GM12878 (cell line): ENCODE measurements around the gene RALGPS1. TPM values are rescaled to one million over a fixed set of nuclear protein-coding genes. Genes with fewer than 3 reads are reported as not detected.

ENCODE experiments used
- ASH2L ChIP-seq: fragments of 300-600, 200-600 bp; sonication (generic); IDR thresholded peaks from 2 replicates; pipeline ENCODE4 v1.6.1; 2017; ENCODE audit warnings: low read depth, mild to moderate bottlenecking, borderline replicate concordance
- EGR1 ChIP-seq, 2 experiments: IDR thresholded peaks; 1 replicate in 1 of 2; 2 replicates in 1 of 2; pipeline ENCODE4 v1.6.1; 2011 to 2012; ENCODE audit warnings: low read depth in 2 of 2, low read length in 2 of 2, borderline replicate concordance in 1 of 2, mild to moderate bottlenecking in 1 of 2, moderate library complexity in 1 of 2
- ETV6 ChIP-seq, 2 experiments: fragments of 450-650 bp in 1 of 2; IDR thresholded peaks in 1 of 2; conservative IDR thresholded peaks in 1 of 2; 2 replicates each; pipeline ENCODE4 v1.6.1; 2014; ENCODE audit warnings: antibody characterized with exemption in 1 of 2, borderline replicate concordance in 1 of 2, low read depth in 1 of 2, mild to moderate bottlenecking in 1 of 2, moderate library complexity in 1 of 2
- IKZF1 ChIP-seq: fragments of 450-650 bp; conservative IDR thresholded peaks from 2 replicates; pipeline ENCODE4 v1.6.1; 2017; ENCODE audit warnings: antibody characterized with exemption, mild to moderate bottlenecking
- IKZF2 ChIP-seq, 2 experiments: fragments of 450-650 bp; IDR thresholded peaks; 2 replicates each; pipeline ENCODE4 v1.6.1; 2017; ENCODE audit warnings: mild to moderate bottlenecking in 2 of 2, moderate library complexity in 2 of 2
- IRF4 ChIP-seq: IDR thresholded peaks from 2 replicates; pipeline ENCODE4 v1.6.1; 2011; ENCODE audit warnings: low read depth, low read length
- MEF2A ChIP-seq: IDR thresholded peaks from 2 replicates; pipeline ENCODE4 v1.6.1; 2011; ENCODE audit warnings: low read depth, mild to moderate bottlenecking, low read length, moderate library complexity; ENCODE audit not compliant: insufficient read depth
- PAX5 ChIP-seq: IDR thresholded peaks from 2 replicates; pipeline ENCODE4 v1.6.1; 2011; ENCODE audit warnings: low read depth, low read length, borderline replicate concordance
- PAX8 ChIP-seq: fragments of 450-650 bp; IDR thresholded peaks from 2 replicates; pipeline ENCODE4 v1.6.1; 2017; ENCODE audit warnings: mild to moderate bottlenecking, moderate library complexity
- POLR2AphosphoS2 ChIP-seq: IDR thresholded peaks from 2 replicates; pipeline ENCODE4 v1.6.1; 2011; ENCODE audit warnings: low read depth, mild to moderate bottlenecking, low read length, improper control_type of control experiment, moderate library complexity
- RB1 ChIP-seq: fragments of 450-650 bp; formaldehyde crosslinking; IDR thresholded peaks from 2 replicates; pipeline ENCODE4 v1.6.1; 2017; ENCODE audit warnings: mild to moderate bottlenecking, borderline replicate concordance
- RBBP5 ChIP-seq: fragments of 200-600 bp; sonication (generic); conservative IDR thresholded peaks from 2 replicates; pipeline ENCODE4 v1.6.1; 2016
- RUNX3 ChIP-seq: IDR thresholded peaks from 2 replicates; pipeline ENCODE4 v1.6.1; 2012; ENCODE audit warnings: low read length, inconsistent platforms
- SMC3 ChIP-seq: IDR thresholded peaks from 2 replicates; pipeline ENCODE4 v1.6.1; 2011; ENCODE audit warnings: low read length, improper control_type of control experiment, borderline replicate concordance
- SRF ChIP-seq, 2 experiments: IDR thresholded peaks; 2 replicates each; pipeline ENCODE4 v1.6.1; 2011; ENCODE audit warnings: low read depth in 2 of 2, low read length in 2 of 2, mild to moderate bottlenecking in 1 of 2, moderate library complexity in 1 of 2
- SUPT20H ChIP-seq: IDR thresholded peaks from 2 replicates; pipeline ENCODE4 v1.6.1; 2011; ENCODE audit warnings: low read depth, mild to moderate bottlenecking, low read length, moderate library complexity, borderline replicate concordance; ENCODE audit not compliant: control insufficient read depth
- TCF7 ChIP-seq: IDR thresholded peaks from 2 replicates; pipeline ENCODE4 v1.6.1; 2014; ENCODE audit warnings: antibody characterized with exemption, borderline replicate concordance
- ZZZ3 ChIP-seq: IDR thresholded peaks from 2 replicates; pipeline ENCODE4 v1.6.1; 2011; ENCODE audit warnings: low read depth; ENCODE audit not compliant: control insufficient read depth, insufficient read length
- polyA plus RNA-seq, 11 experiments: library from polyadenylated mRNA; depleted of rRNA in 4 of 11; unstranded in 6 of 11; stranded (reverse) in 5 of 11; fragments of >200 nt; fragmentation: Nextera tagmentation in 4 of 11; fragmentation: Illumina TruSeq in 1 of 11; extraction: Ambion mirVana in 4 of 11; extraction: Trizol in 1 of 11; gene quantifications; 1 replicate in 1 of 11; 2 replicates in 10 of 11; pipeline versions ENCODE4 v1.2.1 to v1.2.3, GENCODE V29; 2011 to 2016; ENCODE audit warnings: inconsistent platforms in 2 of 11, missing spikeins in 2 of 11, low read depth in 1 of 11
- total RNA-seq, 4 experiments: library from RNA; depleted of rRNA in 3 of 4; stranded (reverse); fragments of >200 nt in 3 of 4; fragmentation: Illumina TruSeq in 1 of 4; extraction: Trizol in 1 of 4; gene quantifications; 2 replicates each; pipeline versions ENCODE4 v1.2.1 to v1.2.3, GENCODE V29; 2013 to 2021
- TF ChIP-seq, protein P1 (sequence below): IDR thresholded peaks from 2 replicates; pipeline ENCODE4 v1.6.1; 2011; ENCODE audit warnings: borderline replicate concordance, low read depth, mild to moderate bottlenecking, moderate library complexity, mixed read lengths, low read length; ENCODE audit not compliant: insufficient read depth; ENCODE audit errors: extremely low read length
- TF ChIP-seq, protein P2 (sequence below), 3 experiments: IDR thresholded peaks in 2 of 3; conservative IDR thresholded peaks in 1 of 3; 2 replicates each; pipeline ENCODE4 v1.5.1; 2011; ENCODE audit warnings: low read depth in 3 of 3, low read length in 3 of 3, mild to moderate bottlenecking in 3 of 3, control low read depth in 2 of 3, moderate library complexity in 2 of 3, inconsistent platforms in 1 of 3, mixed read lengths in 1 of 3; ENCODE audit not compliant: control insufficient read depth in 2 of 3, insufficient read depth in 1 of 3; ENCODE audit errors: extremely low read depth in 1 of 3
- TF ChIP-seq, protein P3 (sequence below): fragments of 450-650 bp; IDR thresholded peaks from 2 replicates; pipeline ENCODE4 v1.6.1; 2018; ENCODE audit warnings: borderline replicate concordance, mild to moderate bottlenecking; ENCODE audit not compliant: partially characterized antibody
- TF ChIP-seq, protein P4 (sequence below): IDR thresholded peaks from 2 replicates; pipeline ENCODE4 v1.6.1; 2011; ENCODE audit warnings: low read depth, low read length, improper control_type of control experiment, borderline replicate concordance
- TF ChIP-seq, protein P5 (sequence below): fragments of 450-650 bp; IDR thresholded peaks from 2 replicates; pipeline ENCODE4 v1.6.1; 2016; ENCODE audit warnings: mild to moderate bottlenecking

RALGPS1 gene
- total and polyA plus RNA-seq, 10 of the 15 experiments (the other 5 are each of a cell fraction or from before 2014, with no cell fraction given): 0.13 to 5.6 (median 2.7) TPM

DNA sequence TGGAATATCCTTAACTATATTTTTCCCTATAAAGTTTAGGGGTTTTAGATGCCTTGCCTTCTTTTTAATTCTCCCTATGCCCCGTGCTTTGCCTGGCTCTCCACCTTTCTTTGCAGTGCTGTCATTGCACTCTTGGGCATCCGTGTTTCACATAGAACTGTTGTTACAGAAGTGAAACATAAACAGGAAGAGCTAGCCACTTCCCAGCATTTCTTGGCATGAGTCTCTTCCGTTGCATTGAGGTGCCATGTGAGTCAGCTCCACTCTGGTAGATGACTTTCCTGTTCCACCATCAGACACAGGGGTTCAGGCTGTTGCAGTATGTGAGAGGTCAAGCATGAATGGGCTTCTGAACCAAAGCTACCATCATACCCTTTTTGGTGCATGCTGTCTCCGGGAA, 134.5 kb downstream of the RALGPS1 start (continued):
- no peak for TF ChIP-seq ZZZ3
- TF ChIP-seq IKZF1: 0 out of 2 replicates have a peak, but pooled peaks have one; percentile 38
- TF ChIP-seq PAX8: no peak
- no peak for TF ChIP-seq TCF7
- TF ChIP-seq SRF (IDR thresholded peaks at IDR 0.05; ENCODE audit: low read depth in 2 of 2, low read length in 2 of 2): no peak
- peak; percentile 63; the same call in 1 of the 2 replicates for TF ChIP-seq PAX5
- TF ChIP-seq IRF4: 0 out of 2 replicates have a peak, but pooled peaks have one; percentile 13
- TF ChIP-seq, protein P1, sequence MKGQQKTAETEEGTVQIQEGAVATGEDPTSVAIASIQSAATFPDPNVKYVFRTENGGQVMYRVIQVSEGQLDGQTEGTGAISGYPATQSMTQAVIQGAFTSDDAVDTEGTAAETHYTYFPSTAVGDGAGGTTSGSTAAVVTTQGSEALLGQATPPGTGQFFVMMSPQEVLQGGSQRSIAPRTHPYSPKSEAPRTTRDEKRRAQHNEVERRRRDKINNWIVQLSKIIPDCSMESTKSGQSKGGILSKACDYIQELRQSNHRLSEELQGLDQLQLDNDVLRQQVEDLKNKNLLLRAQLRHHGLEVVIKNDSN: no peak
- no peak for TF ChIP-seq RBBP5
- no peak for TF ChIP-seq EGR1 (IDR thresholded peaks at IDR 0.05; ENCODE audit: borderline replicate concordance in 1 of 2, low read depth in 2 of 2, low read length in 2 of 2)
- TF ChIP-seq, protein P2, sequence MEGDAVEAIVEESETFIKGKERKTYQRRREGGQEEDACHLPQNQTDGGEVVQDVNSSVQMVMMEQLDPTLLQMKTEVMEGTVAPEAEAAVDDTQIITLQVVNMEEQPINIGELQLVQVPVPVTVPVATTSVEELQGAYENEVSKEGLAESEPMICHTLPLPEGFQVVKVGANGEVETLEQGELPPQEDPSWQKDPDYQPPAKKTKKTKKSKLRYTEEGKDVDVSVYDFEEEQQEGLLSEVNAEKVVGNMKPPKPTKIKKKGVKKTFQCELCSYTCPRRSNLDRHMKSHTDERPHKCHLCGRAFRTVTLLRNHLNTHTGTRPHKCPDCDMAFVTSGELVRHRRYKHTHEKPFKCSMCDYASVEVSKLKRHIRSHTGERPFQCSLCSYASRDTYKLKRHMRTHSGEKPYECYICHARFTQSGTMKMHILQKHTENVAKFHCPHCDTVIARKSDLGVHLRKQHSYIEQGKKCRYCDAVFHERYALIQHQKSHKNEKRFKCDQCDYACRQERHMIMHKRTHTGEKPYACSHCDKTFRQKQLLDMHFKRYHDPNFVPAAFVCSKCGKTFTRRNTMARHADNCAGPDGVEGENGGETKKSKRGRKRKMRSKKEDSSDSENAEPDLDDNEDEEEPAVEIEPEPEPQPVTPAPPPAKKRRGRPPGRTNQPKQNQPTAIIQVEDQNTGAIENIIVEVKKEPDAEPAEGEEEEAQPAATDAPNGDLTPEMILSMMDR (IDR thresholded peaks at IDR 0.05 in 2 of 3, conservative IDR thresholded peaks at IDR 0.05 in 1 of 3; ENCODE audit: control insufficient read depth in 2 of 3, extremely low read depth in 1 of 3, insufficient read depth in 1 of 3, low read depth in 3 of 3, low read length in 3 of 3): peak in 2 of 3 experiments; percentile 10 to 26; a peak in 1 of 6 replicates
- no peak for TF ChIP-seq MEF2A
- no peak for TF ChIP-seq SUPT20H
- TF ChIP-seq, protein P3, sequence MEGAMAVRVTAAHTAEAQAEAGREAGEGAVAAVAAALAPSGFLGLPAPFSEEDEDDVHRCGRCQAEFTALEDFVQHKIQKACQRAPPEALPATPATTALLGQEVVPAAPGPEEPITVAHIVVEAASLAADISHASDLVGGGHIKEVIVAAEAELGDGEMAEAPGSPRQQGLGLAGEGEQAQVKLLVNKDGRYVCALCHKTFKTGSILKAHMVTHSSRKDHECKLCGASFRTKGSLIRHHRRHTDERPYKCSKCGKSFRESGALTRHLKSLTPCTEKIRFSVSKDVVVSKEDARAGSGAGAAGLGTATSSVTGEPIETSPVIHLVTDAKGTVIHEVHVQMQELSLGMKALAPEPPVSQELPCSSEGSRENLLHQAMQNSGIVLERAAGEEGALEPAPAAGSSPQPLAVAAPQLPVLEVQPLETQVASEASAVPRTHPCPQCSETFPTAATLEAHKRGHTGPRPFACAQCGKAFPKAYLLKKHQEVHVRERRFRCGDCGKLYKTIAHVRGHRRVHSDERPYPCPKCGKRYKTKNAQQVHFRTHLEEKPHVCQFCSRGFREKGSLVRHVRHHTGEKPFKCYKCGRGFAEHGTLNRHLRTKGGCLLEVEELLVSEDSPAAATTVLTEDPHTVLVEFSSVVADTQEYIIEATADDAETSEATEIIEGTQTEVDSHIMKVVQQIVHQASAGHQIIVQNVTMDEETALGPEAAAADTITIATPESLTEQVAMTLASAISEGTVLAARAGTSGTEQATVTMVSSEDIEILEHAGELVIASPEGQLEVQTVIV: no peak
- TF ChIP-seq SMC3: 0 out of 2 replicates have a peak, but pooled peaks have one; percentile 8
- no peak for TF ChIP-seq POLR2AphosphoS2
- TF ChIP-seq IKZF2 (IDR thresholded peaks at IDR 0.05): peak; percentile 58 to 61
- TF ChIP-seq RB1: no peak
- peak; percentile 38; the same call in 1 of the 2 replicates for TF ChIP-seq RUNX3
- TF ChIP-seq, protein P4, sequence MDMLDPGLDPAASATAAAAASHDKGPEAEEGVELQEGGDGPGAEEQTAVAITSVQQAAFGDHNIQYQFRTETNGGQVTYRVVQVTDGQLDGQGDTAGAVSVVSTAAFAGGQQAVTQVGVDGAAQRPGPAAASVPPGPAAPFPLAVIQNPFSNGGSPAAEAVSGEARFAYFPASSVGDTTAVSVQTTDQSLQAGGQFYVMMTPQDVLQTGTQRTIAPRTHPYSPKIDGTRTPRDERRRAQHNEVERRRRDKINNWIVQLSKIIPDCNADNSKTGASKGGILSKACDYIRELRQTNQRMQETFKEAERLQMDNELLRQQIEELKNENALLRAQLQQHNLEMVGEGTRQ: no peak
- TF ChIP-seq, protein P5, sequence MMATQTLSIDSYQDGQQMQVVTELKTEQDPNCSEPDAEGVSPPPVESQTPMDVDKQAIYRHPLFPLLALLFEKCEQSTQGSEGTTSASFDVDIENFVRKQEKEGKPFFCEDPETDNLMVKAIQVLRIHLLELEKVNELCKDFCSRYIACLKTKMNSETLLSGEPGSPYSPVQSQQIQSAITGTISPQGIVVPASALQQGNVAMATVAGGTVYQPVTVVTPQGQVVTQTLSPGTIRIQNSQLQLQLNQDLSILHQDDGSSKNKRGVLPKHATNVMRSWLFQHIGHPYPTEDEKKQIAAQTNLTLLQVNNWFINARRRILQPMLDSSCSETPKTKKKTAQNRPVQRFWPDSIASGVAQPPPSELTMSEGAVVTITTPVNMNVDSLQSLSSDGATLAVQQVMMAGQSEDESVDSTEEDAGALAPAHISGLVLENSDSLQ: no peak
- TF ChIP-seq ASH2L: no peak
- peak in 1 of 2 experiments; percentile 91; a peak in 2 of 4 replicates for TF ChIP-seq ETV6 (conservative IDR thresholded peaks at IDR 0.05 in 1 of 2, IDR thresholded peaks at IDR 0.05 in 1 of 2; ENCODE audit: borderline replicate concordance in 1 of 2, low read depth in 1 of 2)
